HEK293 (cell line): ENCODE data around the gene HOXB4.
A peak's percentile ranks its signal among the peaks of the same experiment; 100 is the strongest.

Experiments used
- PRDM10 ChIP-seq: fragments of 450-650 bp; formaldehyde crosslinking; IDR thresholded peaks from 2 replicates; pipeline ENCODE4 v1.5.1; 2016; ENCODE audit warnings: missing biosample characterization, missing genetic modification characterization
- PRDM2 ChIP-seq: fragments of 450-650 bp; formaldehyde crosslinking; IDR thresholded peaks from 2 replicates; pipeline ENCODE4 v1.5.1; 2016; ENCODE audit warnings: missing biosample characterization, missing genetic modification characterization, borderline replicate concordance
- SP2 ChIP-seq: fragments of 450-650 bp; formaldehyde crosslinking; IDR thresholded peaks from 2 replicates; pipeline ENCODE4 v1.5.1; 2016; ENCODE audit warnings: missing biosample characterization, missing genetic modification characterization
- ZNF132 ChIP-seq: fragments of 450-650 bp; formaldehyde crosslinking; IDR thresholded peaks from 2 replicates; pipeline ENCODE4 v1.5.1; 2017; ENCODE audit warnings: missing biosample characterization, missing genetic modification characterization, borderline replicate concordance
- ZNF18 ChIP-seq: fragments of 450-650 bp; formaldehyde crosslinking; IDR thresholded peaks from 2 replicates; pipeline ENCODE4 v1.5.1; 2016; ENCODE audit warnings: missing biosample characterization, missing genetic modification characterization
- ZNF24 ChIP-seq: fragments of 450-650 bp; formaldehyde crosslinking; IDR thresholded peaks from 2 replicates; pipeline ENCODE4 v1.5.1; 2016; ENCODE audit warnings: missing biosample characterization, missing genetic modification characterization
- ZNF26 ChIP-seq: fragments of 450-650 bp; formaldehyde crosslinking; IDR thresholded peaks from 2 replicates; pipeline ENCODE4 v1.5.1; 2016; ENCODE audit warnings: missing biosample characterization, missing genetic modification characterization
- ZNF341 ChIP-seq: fragments of 450-650 bp; formaldehyde crosslinking; IDR thresholded peaks from 2 replicates; pipeline ENCODE4; 2016; ENCODE audit warnings: low read depth, missing biosample characterization, missing genetic modification characterization
- ZNF580 ChIP-seq: fragments of 450-650 bp; formaldehyde crosslinking; IDR thresholded peaks from 2 replicates; pipeline ENCODE4 v1.5.1; 2016; ENCODE audit warnings: missing biosample characterization, missing genetic modification characterization
- ZNF692 ChIP-seq: fragments of 450-650 bp; formaldehyde crosslinking; IDR thresholded peaks from 2 replicates; pipeline ENCODE4 v1.5.1; 2016; ENCODE audit warnings: missing biosample characterization, missing genetic modification characterization

HOXB4 gene

GRCh38 chr17:48571024-48571818, 6.9 kb downstream of the HOXB4 start (continued):
- peak; percentile 91 for TF ChIP-seq PRDM10 (tag by site-specific recombination)
- TF ChIP-seq SP2 (tag by site-specific recombination), result peak; percentile 25
- no peak for TF ChIP-seq ZNF26 (tag by site-specific recombination)
- TF ChIP-seq ZNF24 (tag by site-specific recombination), result peak; percentile 26
- no peak for TF ChIP-seq PRDM2 (tag by site-specific recombination)
- TF ChIP-seq ZNF132 (tag by site-specific recombination), result no peak
- peak; percentile 79 for TF ChIP-seq ZNF580 (tag by site-specific recombination)
- peak; percentile 94 for TF ChIP-seq ZNF341 (tag by site-specific recombination)
- TF ChIP-seq ZNF18, result peak; percentile 83
- no peak for TF ChIP-seq ZNF692 (tag by site-specific recombination)
